GM12873 (cell line): ENCODE data around the gene TMEM184B.

Source experiments
- CTCF ChIP-seq: IDR thresholded peaks from 2 replicates; pipeline ENCODE4 v1.5.1; 2012; ENCODE audit warnings: low read depth, mild to moderate bottlenecking, moderate library complexity, low read length, control low read depth; ENCODE audit not compliant: insufficient read depth; ENCODE audit errors: missing control alignments

The TMEM184B gene

GRCh38 chr22:38226853-38227649, 45.8 kb downstream of the TMEM184B start:
- no peak for TF ChIP-seq CTCF

GRCh38 chr22:38223289-38223960, 49.4 kb downstream of the TMEM184B start:
- peak; percentile 32 for TF ChIP-seq CTCF

DNA sequence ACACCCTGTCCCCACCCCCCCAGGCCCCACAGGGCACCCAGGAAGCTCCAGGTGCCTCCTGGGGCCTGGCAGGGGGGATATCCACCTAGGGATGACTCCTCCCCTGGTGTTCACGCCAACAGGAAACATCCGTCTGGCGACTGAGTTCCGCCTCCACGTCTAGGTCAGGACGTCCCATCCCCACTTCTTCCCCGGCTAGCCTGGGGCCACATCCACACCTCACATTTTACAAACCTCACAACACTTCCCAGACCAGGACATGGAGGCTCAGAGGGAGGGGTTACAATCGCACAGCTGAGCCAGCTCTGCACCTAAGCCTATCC, 50.1 kb downstream of the TMEM184B start:
- no peak for TF ChIP-seq CTCF

GRCh38 chr22:38221908-38222796, 50.7 kb downstream of the TMEM184B start:
- TF ChIP-seq CTCF, result peak; percentile 3

DNA sequence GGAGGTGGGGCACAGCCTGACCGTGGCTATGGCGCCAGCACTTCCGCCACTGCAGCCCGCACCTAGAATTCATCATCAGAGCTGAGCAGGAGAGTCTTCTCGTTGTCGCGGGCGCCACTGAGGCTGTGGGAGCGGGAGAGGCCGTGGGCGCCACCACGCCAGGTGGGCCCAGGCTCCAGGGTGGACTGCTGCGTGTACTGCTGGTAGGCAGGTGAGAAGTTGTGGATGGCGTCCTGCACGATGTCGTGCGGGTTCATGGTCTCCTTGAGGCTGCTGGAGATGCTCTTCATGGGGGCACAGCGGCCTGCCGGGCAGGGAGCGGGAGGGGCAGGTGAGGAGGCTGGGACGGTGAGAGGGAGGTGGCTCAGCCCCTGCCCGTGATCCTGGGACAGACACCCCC, 51.4 kb downstream of the TMEM184B start:
- TF ChIP-seq CTCF, result no peak

DNA sequence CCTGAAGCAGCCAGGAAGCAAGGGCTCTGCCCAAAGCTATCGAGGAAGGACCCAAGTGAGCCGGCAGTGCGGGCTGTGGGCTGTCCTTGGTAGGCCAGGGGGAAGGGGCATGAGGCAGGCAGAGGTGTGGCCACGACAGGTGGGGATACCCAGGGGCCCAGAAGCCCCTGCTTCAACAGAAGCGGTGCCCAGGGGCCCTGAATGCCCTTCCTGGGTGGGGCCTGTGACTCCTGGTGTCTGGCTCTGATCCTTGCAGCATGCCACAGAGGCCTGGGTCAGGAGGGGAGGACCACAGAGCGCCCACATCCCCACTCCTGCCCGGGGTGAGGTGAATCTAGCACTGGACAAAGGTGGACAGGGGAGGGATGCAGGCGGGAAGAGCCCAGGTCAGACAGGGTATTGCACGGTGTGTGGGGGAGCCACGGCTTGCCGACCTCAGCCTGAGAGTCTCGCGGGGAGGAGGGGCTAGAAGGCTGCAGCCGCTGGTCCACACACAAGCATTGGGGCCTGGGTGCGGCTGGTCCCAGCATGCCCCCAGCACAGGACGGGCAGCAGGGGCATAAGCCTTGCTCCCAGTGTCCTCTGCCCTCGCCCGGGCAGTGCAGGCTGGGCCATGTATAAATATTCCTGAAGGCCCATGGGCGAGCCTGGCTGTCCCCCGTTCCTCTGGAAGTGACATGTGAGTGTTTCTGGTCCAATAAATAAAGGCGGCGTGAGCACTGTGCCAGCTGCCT, 52.0 kb downstream of the TMEM184B start:
- TF ChIP-seq CTCF, result no peak
